Activated naive CD8-positive, alpha-beta T cell treated with anti-CD3 and anti-CD28 coated beads, Interleukin-2, amount 50 U/mL, for 16 hours (primary cell): ENCODE data around the gene SERINC2.
"Not testable (repeated sequence)": the region's sequence is repeated elsewhere in the genome, so short reads cannot be mapped to it uniquely, and the experiment has no call there.

Experiments used
- DNase-seq: peaks from one replicate; pipeline ENCODE4 v3.0.0-alpha.2; 2020; ENCODE audit warnings: low read depth, low spot score

The SERINC2 gene

DNA sequence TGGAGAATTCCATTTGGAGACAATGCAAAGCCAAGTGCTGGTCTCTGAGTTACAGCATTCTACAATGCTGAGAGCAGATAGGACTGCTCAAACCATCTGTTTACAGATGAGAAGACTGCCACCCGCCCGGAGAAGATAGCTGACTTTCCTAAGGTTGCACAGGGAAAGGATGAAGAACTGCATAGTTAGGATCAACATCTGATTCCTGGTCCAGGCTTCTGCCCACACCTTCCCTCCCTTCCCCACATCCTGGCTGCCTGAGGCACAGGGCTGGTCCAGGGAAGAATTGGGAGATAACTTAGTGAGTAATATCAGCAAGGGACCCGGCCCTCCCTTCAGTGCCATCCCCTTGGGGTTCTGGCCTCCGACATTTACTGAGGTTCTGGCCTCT, 2.0 kb downstream of the SERINC2 start:
- no peak for DNase-seq

DNA sequence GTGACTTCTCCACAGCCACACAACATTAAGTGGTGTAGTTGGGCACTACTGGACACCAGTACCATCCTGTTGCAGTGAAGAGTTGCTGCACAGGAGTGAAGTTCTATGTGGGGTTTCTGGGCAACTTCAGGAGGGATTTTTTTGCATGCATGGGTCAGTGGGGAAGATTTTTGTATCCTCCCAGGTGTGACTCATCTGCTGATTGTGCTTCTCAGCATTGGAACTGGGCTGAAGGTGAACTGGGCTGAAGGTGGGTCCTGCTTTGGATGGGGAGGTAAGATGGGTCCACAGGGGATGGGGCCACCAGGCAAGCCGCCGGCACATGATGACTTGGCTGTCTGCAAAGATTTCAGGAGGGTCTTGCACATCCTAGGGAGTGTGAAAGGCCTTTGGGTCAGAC, 2.6 kb downstream of the SERINC2 start:
- DNase-seq: no peak

DNA sequence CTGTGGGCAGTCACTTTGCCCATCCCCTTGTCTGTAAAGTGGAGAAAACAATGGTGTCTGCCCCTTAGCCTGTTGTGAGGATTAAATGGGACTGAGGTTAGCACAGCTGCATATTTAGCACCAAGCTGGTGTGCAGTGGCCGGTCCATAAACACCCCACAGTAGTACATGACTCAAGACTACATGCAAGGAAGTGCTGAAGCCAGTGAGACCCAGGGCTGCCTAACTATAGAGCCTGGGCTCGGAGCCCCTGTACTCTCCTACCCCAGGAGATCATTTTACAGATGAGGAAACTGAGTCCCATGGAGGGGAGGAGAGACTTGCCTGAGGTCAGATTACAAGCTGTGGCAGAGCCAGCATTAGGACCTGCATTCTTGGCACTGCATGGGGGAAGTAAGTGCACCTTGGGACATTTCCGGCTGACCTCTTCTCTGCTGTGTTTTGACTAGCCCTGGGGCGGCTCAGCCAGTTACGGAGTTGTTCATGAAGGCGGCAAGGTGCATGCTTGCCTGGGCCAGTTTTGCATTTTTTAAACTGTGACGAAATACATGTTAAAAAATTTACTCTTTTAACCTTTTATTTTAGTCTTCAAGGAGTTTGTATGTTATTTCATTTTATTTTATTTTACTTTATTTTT, 3.2 kb downstream of the SERINC2 start:
- no peak for DNase-seq

DNA sequence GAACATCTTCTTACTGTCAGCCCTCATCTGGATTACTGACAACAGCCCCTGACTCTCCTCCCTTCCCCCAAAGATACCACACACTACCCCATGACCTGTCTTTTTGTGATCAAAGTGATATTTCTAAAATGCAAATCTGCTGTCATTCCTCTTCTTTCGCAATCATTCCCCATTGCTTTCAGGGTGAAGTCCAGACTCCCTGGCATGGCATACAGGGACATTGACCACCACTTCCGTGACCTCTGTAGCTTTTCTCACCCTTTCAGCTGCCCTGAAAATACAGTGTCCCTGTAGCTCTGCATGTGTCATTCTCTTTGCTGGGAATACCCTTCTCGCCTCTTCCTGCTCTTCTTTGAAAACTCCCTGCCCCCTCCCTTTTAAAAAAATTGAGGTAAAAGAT, 4.1 kb downstream of the SERINC2 start:
- no peak for DNase-seq

DNA sequence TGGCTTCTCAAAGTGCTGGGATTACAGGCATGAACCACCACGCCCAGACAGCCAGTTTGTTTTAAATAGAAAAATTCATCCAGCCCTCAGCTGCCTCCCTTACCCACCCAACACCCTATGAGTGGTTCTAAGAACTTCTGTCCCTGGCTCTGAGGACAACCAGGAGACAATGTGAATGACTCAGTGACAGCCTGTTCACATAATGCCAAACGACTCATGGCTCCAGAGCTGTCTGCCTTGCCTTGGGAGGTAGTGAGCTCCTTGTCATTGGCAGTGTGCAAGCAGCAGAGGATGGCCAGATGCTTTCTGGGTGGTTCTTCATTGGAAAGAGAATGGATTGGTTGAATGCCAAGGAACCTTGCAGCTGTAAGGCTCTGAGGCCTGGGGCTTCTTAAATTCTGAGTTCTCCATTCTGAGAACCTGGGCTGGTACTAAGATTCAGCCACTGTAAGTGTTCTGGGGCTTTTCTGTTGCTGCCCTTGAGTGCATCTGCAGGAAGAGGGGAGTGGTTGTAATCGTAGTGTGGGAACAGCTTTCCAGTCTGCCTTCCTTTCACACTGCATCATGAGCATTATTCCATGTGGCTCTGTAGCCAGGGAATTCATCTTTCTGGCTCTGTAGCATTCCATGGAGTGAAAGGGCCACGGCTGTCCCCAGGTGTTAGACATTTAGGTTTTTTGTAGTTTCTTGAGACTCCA, 5.8 kb downstream of the SERINC2 start:
- DNase-seq: no peak

DNA sequence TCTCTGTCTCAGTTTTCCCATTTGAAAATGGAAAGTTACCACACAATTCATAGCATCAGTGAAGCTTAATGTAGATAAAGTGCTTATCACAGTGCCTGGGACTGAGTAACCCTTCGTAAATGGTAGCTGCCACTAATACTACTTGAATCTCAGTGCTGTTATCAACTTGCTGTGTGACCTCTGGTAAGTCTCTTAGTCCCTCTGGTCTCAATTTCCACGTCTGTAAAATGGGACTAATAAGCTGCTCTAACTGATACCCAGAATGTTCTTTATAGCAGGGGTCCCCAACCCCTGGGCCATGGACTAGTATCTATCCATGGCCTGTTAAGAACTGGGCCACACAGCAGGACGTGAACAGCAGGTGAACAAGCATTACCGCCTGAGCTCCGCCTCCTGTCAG, 7.7 kb downstream of the SERINC2 start:
- no peak for DNase-seq

DNA sequence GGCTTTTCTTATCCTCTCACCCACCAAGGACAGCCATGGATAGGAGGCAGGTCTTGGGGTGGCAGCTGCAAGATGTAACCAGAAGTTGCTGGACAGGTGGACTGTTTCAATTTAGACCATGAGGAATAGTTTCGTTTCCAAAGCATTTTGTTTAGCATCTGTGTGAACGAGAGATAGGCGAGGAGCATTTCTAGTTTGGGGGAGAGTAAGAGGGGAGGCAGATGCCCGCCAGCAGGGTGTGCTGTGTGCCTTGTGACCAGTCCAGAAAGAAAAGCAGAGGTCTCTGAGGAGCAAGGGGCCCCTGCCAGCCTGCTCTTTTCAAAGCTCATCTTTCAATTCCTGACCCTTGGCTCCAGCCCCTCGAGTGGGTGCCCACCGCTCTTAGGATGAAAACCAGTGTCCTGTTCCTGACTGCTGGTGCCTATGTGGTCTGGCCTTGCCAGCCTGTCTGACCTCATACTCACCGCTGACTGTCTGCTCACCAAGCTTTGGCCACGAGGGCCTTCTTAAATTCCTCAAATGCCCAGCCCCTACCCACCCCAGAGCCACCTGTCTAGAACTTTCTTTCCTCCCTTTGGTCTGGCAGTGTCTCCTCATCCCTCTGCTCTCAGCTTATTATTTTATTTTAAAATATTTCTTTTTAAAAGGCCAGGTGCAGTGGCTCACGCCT, 8.5 kb downstream of the SERINC2 start:
- no peak for DNase-seq

DNA sequence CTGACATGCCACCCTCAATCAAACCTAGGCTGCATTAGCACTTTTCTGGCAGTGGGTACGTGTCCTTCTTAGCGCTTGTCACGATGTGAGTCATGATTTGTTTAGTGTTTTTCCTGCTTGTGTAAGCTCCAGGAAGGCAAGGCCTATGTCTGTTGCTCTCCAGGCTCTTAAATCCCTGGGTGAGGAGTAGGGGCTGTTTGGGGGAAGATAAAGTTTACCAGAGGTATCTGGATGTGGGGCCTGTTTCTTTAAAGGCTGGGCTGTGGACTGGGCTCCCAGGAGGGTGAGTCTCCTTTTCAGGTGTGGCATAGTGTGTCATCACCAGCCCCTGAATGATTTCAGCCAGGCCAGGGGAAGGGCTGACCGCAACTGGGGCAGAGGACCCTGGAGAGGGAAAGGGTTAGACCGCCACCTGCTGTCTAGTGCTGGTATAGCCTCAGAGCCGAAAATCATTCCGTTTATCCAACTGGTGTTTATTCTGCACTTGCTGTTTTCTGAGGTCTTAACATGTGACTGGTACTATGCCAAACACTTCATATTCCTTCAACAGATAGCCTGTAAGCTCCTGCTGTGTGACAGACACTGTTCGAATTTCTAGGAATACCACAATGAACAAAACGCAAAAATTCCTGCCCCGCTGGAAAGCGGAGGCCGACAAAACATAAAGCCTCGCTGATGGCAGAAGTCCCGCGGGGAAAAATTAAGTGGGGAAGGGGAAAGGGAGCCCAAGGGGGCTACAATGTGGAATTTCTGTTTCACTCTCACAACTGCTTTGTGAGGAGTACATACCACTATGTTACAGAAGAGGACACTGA, 9.7 kb downstream of the SERINC2 start:
- peak; percentile 34 for DNase-seq

DNA sequence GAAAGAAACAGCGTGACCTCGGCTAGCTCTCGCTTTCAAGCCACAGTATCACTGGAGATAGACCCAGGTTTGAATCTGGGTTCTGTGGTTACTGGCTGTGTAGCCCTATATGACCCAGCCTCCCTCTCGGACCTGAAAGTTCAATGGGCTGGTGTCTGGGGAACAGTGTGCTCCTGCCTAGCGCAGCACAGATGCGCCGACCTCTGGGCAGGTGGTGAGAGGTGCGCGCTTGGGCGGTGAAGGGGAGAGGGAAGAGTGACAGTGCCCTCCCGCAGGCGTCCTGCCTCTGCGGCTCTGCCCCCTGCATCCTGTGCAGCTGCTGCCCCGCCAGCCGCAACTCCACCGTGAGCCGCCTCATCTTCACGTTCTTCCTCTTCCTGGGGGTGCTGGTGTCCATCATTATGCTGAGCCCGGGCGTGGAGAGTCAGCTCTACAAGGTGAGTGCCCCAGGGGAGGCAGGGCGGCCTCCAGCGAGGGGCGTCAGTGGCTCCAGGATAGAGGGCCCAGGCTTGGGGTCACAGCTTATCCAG, 10.5 kb downstream of the SERINC2 start:
- no peak for DNase-seq

DNA sequence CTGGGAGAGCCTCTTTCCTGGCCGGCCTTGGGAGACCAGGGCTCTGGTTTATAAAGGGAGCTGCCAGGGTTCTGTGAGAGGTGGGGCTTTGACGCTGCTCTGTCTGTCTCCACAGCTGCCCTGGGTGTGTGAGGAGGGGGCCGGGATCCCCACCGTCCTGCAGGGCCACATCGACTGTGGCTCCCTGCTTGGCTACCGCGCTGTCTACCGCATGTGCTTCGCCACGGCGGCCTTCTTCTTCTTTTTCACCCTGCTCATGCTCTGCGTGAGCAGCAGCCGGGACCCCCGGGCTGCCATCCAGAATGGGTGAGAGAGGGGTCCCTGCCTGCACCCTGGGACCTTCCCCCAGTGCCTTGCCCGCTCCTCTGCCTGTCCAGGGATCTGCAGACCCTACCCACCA, 11.6 kb downstream of the SERINC2 start:
- DNase-seq: no peak

DNA sequence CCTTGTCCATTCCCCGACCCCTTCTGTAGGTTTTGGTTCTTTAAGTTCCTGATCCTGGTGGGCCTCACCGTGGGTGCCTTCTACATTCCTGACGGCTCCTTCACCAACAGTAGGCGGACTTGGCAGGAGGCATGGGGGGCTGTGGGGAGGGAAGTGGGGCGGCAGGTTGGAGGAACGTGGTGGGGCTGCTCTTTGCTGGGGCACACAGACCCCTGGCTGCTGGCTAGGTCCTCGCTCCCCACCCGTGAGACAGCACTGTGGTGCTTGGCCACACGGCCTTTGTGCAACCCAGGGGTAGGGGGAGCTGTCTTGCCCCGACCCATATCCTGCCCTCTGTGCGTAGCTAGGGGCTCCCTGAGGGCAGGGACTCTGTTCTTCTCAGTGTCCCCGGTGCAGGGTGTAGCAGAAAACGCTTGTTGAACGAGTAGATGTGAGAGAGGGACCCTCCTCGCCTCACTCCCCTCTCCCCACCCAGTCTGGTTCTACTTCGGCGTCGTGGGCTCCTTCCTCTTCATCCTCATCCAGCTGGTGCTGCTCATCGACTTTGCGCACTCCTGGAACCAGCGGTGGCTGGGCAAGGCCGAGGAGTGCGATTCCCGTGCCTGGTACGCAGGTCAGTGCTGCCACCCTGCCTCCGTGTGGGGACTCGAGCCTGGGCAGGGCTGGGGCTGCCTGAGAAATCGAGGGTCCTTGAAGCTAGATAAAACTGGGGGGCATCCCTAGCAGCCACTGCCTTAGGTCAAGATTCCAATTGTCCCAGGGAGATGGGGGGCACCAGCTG, 12.5 kb downstream of the SERINC2 start:
- DNase-seq: no peak

DNA sequence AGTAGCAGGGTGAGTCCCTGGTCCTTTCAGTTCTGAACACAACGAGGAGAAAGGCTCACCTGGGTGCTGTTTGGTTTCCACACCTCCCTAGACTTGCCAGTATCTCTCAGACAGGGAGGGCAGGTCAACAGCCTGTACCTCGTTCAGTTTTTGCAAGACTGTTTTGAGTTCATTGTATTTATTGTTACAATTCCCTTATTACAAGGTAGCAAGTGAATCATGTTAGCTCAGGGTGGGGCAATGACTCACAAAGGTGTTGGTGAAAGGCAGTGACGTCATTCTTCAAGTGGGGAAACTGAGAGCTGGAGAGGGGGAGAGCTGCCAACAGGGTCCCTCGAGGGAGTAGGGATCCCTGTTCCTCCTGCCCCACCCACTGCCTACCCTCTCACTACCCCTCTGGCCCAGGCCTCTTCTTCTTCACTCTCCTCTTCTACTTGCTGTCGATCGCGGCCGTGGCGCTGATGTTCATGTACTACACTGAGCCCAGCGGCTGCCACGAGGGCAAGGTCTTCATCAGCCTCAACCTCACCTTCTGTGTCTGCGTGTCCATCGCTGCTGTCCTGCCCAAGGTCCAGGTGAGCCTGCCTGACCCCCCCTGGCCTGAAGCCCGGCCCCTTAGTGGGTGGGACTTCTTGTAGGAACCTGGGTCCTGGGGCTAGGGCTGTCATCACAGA, 13.4 kb downstream of the SERINC2 start:
- no peak for DNase-seq

DNA sequence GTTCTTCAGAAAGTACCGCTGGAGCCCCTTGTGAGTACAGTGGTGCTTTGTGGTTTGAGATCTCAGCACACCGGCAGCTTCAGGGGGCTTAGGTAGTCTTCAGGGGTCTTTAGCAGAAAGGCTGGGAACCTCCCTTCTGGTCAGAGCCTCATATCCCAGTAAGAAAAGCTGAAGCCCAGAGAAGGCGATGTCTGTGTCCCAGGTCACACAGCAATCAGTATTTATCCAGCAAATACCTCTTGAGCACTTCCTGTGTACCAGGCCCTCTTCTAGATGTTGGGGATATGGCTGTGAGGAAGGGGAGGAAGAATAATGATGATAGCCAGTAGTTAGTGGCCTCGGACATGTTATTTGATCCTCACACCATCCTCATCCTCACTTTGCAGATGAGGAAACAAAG, 14.3 kb downstream of the SERINC2 start:
- no peak for DNase-seq

DNA sequence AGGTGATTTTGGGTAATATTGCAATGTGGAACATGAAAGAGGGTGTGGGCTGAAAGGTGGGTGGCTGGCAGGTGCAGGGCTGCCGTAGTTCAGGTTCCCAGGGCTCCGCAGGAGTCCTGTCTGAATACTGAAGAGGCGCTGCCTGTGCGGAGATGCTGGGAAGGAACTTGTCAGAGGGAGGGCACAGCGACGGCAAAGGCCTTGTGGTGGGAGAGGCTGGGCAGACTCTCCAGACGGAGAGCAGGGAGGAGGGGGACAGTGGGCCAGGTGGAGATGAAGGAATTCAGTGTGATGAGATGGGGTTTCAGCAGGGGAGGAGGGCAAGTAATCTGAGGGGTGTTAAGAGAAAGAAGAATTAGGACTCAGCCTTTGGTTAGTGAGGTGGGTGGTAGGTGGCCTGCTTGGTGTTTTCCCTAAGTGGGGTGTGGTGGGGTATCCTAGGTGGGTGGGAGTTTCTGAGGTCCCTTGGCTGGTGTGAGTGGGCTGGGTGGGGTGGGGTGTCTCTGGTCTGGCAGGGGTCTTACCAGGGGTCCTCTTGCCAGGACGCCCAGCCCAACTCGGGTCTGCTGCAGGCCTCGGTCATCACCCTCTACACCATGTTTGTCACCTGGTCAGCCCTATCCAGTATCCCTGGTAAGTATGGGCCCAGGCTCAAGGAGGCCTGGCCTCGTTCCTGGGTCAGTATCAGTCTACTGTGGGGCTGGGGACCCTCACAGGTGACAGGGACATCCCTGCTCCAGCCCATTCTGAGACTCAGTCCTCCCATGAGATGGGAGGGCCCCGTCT, 15.6 kb downstream of the SERINC2 start:
- DNase-seq: no peak

DNA sequence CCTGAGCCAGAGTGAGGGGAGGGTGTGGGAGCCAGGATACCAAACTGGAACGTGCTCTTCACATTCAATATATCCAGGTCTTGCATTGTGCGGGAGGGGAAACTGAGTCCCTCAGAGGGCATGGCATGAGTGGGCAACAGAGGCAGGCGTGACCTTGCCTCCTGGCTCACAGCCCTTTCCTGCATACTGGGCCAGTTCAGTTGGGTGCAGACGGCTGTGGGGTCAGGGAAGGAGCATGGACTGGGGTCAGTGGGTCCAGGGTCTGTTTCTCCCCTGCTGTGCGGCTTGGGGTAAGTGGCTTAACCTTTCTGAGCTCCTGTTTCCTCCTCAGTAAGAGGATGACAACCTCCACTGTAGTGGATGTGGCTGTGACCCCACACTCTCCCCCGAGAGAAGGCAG, 16.6 kb downstream of the SERINC2 start:
- DNase-seq: no peak

DNA sequence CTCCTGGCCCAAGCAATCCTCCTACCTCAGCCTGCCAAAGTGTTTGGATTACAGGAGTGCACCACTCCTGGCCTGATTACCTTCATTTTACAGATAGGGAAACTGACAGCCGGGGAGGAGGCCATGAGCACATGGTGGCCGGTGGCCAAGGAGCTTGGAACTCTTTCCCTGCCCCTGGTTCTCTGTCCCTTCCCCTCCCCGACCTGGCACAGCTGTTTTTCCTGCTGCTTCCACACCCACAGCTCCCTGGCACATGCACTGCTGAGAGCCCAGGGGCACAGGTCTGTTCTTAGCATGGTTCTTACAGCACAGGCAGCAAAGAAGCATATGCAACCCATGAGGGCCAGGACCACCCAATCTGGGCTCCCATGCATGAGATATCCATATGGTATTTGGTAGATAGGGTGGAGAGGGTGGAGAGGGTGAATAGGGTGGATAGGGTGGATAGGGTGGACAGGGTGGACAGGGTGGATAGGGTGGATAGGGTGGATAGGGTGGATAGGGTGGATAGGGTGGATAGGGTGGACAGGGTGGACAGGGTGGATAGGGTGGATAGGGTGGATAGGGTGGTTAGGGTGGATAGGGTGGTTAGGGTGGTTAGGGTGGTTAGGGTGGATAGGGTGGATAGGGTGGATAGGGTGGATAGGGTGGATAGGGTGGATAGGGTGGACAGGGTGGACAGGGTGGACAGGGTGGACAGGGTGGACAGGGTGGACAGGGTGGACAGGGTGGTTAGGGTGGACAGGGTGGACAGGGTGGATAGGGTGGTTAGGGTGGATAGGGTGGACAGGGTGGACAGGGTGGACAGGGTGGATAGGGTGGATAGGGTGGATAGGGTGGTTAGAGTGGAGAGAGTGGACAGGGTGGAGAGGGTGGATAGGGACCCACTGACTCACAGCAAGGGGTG, 18.6 kb downstream of the SERINC2 start:
- DNase-seq: not testable (repeated sequence)

DNA sequence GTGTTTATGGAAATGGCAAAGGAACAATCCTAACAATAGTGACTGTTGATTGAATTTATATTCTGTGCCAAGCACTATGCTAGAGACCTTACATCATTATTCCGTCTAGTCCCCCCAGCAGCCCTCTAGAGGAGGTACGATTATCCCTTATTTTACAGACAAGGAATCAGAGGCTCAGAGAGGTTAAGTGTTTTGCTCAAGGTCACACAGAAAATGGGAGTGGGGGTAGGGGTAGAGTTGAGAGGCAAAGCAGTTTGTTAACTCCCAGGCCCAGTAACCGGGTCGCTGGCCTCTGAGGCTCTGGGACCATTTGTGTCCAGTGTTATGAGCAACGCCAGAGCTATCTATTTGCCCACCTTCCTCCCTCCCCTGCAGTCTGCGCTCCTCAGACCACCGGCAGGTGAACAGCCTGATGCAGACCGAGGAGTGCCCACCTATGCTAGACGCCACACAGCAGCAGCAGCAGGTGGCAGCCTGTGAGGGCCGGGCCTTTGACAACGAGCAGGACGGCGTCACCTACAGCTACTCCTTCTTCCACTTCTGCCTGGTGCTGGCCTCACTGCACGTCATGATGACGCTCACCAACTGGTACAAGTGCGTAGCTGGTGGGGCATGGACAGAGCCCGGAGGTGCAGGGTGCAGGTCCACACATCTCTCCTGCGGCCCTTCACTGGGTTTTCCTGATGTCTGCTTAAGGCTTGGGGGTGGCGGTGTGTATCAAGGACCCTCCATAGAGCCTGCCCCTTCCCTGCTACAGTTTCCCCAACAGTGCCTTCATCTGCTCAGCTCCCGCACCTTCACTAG, 19.8 kb downstream of the SERINC2 start:
- no peak for DNase-seq

DNA sequence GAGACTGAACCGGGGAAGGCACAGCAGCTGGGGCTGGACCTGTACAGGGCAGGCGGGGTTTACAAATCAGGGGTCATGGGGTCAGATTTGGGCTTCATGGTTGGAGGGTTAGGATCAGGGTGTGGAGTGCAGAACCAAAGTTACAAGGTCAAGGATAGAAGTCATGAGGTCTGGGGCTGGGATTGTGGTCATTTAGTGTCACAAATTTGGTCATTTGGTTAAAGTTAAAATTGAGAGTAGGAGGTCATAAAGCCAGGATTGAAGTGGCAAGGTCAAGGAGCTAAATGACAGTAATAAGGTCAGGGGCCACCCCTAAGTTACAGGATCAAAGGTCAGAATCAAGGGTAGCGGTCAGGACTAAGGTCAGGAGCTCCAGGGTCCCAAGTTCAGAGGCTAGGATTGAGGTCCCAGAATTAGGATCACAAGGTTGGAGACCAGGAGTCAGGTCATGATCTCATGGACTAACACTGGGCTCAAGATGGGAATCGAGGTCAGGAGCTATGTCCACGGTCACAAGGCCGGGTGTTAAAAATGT, 20.4 kb downstream of the SERINC2 start:
- DNase-seq: no peak
